Spleen (tissue), 7 donors: ENCODE measurements around the gene POMP.

Experiments
- CTCF ChIP-seq, 11 experiments: fragments of 200-600 bp in 7 of 11; fragments of 450-650 bp in 4 of 11; sonication (generic) in 4 of 11; IDR thresholded peaks in 8 of 11; conservative IDR thresholded peaks in 3 of 11; 1 replicate in 7 of 11; 2 replicates in 4 of 11; pipeline versions ENCODE4 v1.4.0 to v1.8.0; 2016 to 2021; ENCODE audit warnings: antibody characterized with exemption in 11 of 11, inconsistent platforms in 4 of 11, mild to moderate bottlenecking in 1 of 11
- POLR2A ChIP-seq, 3 donors: fragments of 450-650 bp; IDR thresholded peaks; one replicate each; pipeline ENCODE4 v1.5.1; 2017; ENCODE audit warnings: antibody characterized with exemption in 3 of 3, mild to moderate bottlenecking in 1 of 3
- POLR2AphosphoS5 ChIP-seq, 3 donors: sonication (generic); formaldehyde crosslinking; IDR thresholded peaks; one replicate each; pipeline ENCODE4 v1.5.1; 2017; ENCODE audit warnings: antibody characterized with exemption in 3 of 3
- donor health status: DM: no; HTN: no; CAD: no; lungs with moderate emphysema.
- donor health status: DM: no; HTN: no; CAD: no.
- donor health status: DM: no; HTN: no; CAD: no.

DNA sequence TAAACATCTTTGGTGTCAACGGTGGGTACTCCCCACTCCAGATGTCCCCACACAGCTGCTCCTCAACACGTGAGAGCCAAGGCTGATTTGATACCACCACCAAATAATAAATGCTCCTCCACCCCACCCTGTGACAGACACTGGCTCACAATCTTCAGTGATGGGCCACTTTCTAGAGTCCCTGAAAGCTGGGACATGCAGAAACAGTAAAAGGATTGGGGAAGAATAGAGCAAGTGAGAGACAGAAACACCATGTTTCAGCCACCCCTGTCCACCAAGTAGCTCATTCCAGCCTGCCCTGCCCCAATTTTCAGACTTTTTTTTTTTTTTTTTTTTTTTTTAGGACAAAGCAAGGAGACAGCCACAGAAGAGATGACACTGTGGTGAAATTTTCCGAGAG is 58.2 kb downstream of the POMP start:
- TF ChIP-seq CTCF (IDR thresholded peaks at IDR 0.05 in 8 of 11, conservative IDR thresholded peaks at IDR 0.05 in 3 of 11) (no peak), POLR2A (IDR thresholded peaks at IDR 0.05) (no peak), POLR2AphosphoS5 (IDR thresholded peaks at IDR 0.05) (no peak)
